HEK293 (cell line): ENCODE measurements around the gene CCDC141.

Experiments used
- CTCF ChIA-PET: fragments of 350-600 bp; formaldehyde crosslinking; extraction: SDS; loops from one replicate; lab custom pipeline; 2021; ENCODE audit warnings: antibody characterized with exemption; lab: Yijun Ruan, JAX
- POLR2A ChIA-PET: fragments of 300-600 bp; formaldehyde crosslinking; extraction: SDS; loops from one replicate; lab custom pipeline; 2020; ENCODE audit warnings: antibody characterized with exemption, inconsistent platforms; lab: Yijun Ruan, JAX
- H3K27ac ChIP-seq: fragments of 200-500 bp; sonication (Bioruptor generic); 2 replicates; pipeline ENCODE4 v1.5.1; 2014; ENCODE audit warnings: low read depth, low read length, control low read depth, inconsistent platforms; ENCODE audit errors: extremely low read depth
- H3K36me3 ChIP-seq, 2 experiments: fragments of 200-500 bp in 1 of 2; sonication (Bioruptor generic) in 1 of 2; 1 replicate in 1 of 2; 2 replicates in 1 of 2; pipeline ENCODE4 v1.5.1; 2014 to 2017; ENCODE audit warnings: inconsistent platforms in 2 of 2, low read length in 2 of 2; ENCODE audit not compliant: control insufficient read depth in 2 of 2, insufficient read depth in 1 of 2
- H3K4me1 ChIP-seq: fragments of 200-500 bp; sonication (Bioruptor generic); 2 replicates; pipeline ENCODE4 v1.5.1; 2014; ENCODE audit warnings: mild to moderate bottlenecking, low read length, inconsistent platforms; ENCODE audit not compliant: control insufficient read depth, insufficient read depth
- H3K4me3 ChIP-seq: 2 replicates; pipeline ENCODE4 v1.5.1; 2011; ENCODE audit warnings: low read depth, mild to moderate bottlenecking, control low read depth, low read length, moderate library complexity
- H3K9me3 ChIP-seq: fragments of 200-500 bp; sonication (Bioruptor generic); 2 replicates; pipeline ENCODE4 v1.5.1; 2014; ENCODE audit warnings: low read depth, low read length, inconsistent platforms; ENCODE audit not compliant: control insufficient read depth, insufficient read depth
- SCRT1 ChIP-seq: fragments of 450-650 bp; formaldehyde crosslinking; IDR thresholded peaks from 2 replicates; pipeline ENCODE4 v1.5.1; 2016; ENCODE audit warnings: missing biosample characterization, missing genetic modification characterization, borderline replicate concordance
- ZNF148 ChIP-seq: fragments of 450-650 bp; formaldehyde crosslinking; IDR thresholded peaks from 2 replicates; pipeline ENCODE4 v1.5.0; 2017; ENCODE audit warnings: missing biosample characterization, missing genetic modification characterization, borderline replicate concordance
- ZNF530 ChIP-seq: fragments of 450-650 bp; formaldehyde crosslinking; IDR thresholded peaks from 2 replicates; pipeline ENCODE4 v1.5.1; 2016; ENCODE audit warnings: low read depth, missing biosample characterization, missing genetic modification characterization
- ZNF654 ChIP-seq: fragments of 450-650 bp; formaldehyde crosslinking; IDR thresholded peaks from 2 replicates; pipeline ENCODE4 v1.5.1; 2016; ENCODE audit warnings: low read depth, missing biosample characterization, missing genetic modification characterization
- ZNF664 ChIP-seq: fragments of 450-650 bp; formaldehyde crosslinking; IDR thresholded peaks from 2 replicates; pipeline ENCODE4 v1.5.1; 2016; ENCODE audit warnings: missing biosample characterization, missing genetic modification characterization
- TF ChIP-seq, protein P1 (sequence below): fragments of 450-650 bp; formaldehyde crosslinking; IDR thresholded peaks from 2 replicates; pipeline ENCODE4 v1.5.1; 2017; ENCODE audit warnings: missing biosample characterization, mild to moderate bottlenecking, missing genetic modification characterization, moderate library complexity
- TF ChIP-seq, protein P2 (sequence below): fragments of 450-650 bp; formaldehyde crosslinking; IDR thresholded peaks from 2 replicates; pipeline ENCODE4 v1.5.1; 2016; ENCODE audit warnings: missing biosample characterization, missing genetic modification characterization
- TF ChIP-seq, protein P3 (sequence below): fragments of 450-650 bp; formaldehyde crosslinking; IDR thresholded peaks from 2 replicates; pipeline ENCODE4 v1.5.1; 2016; ENCODE audit warnings: missing biosample characterization, missing genetic modification characterization

Gene CCDC141

GRCh38 chr2:178782236-178782635, 267.7 kb downstream of the CCDC141 start:
- Histone ChIP-seq H3K4me1 (no peaks in the 10 kb centered on the region), H3K36me3 (no peaks in the 10 kb centered on the region), H3K27ac (no peak overlapping the region), H3K4me3 (no peak overlapping the region), H3K9me3 (no peaks in the 10 kb centered on the region)
- POLR2A ChIA-PET = no interaction called here
- TF ChIP-seq ZNF664 (no peak), ZNF654 (tag by site-specific recombination) (no peak), ZNF148 (tag by site-specific recombination) (no peak), SCRT1 (tag by site-specific recombination) (no peak), ZNF530 (tag by site-specific recombination) (no peak)
- TF ChIP-seq, protein P1, sequence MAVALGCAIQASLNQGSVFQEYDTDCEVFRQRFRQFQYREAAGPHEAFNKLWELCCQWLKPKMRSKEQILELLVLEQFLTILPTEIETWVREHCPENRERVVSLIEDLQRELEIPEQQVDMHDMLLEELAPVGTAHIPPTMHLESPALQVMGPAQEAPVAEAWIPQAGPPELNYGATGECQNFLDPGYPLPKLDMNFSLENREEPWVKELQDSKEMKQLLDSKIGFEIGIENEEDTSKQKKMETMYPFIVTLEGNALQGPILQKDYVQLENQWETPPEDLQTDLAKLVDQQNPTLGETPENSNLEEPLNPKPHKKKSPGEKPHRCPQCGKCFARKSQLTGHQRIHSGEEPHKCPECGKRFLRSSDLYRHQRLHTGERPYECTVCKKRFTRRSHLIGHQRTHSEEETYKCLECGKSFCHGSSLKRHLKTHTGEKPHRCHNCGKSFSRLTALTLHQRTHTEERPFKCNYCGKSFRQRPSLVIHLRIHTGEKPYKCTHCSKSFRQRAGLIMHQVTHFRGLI (tag by site-specific recombination) = no peak
- TF ChIP-seq, protein P2, sequence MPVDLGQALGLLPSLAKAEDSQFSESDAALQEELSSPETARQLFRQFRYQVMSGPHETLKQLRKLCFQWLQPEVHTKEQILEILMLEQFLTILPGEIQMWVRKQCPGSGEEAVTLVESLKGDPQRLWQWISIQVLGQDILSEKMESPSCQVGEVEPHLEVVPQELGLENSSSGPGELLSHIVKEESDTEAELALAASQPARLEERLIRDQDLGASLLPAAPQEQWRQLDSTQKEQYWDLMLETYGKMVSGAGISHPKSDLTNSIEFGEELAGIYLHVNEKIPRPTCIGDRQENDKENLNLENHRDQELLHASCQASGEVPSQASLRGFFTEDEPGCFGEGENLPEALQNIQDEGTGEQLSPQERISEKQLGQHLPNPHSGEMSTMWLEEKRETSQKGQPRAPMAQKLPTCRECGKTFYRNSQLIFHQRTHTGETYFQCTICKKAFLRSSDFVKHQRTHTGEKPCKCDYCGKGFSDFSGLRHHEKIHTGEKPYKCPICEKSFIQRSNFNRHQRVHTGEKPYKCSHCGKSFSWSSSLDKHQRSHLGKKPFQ = no peak
- TF ChIP-seq, protein P3, sequence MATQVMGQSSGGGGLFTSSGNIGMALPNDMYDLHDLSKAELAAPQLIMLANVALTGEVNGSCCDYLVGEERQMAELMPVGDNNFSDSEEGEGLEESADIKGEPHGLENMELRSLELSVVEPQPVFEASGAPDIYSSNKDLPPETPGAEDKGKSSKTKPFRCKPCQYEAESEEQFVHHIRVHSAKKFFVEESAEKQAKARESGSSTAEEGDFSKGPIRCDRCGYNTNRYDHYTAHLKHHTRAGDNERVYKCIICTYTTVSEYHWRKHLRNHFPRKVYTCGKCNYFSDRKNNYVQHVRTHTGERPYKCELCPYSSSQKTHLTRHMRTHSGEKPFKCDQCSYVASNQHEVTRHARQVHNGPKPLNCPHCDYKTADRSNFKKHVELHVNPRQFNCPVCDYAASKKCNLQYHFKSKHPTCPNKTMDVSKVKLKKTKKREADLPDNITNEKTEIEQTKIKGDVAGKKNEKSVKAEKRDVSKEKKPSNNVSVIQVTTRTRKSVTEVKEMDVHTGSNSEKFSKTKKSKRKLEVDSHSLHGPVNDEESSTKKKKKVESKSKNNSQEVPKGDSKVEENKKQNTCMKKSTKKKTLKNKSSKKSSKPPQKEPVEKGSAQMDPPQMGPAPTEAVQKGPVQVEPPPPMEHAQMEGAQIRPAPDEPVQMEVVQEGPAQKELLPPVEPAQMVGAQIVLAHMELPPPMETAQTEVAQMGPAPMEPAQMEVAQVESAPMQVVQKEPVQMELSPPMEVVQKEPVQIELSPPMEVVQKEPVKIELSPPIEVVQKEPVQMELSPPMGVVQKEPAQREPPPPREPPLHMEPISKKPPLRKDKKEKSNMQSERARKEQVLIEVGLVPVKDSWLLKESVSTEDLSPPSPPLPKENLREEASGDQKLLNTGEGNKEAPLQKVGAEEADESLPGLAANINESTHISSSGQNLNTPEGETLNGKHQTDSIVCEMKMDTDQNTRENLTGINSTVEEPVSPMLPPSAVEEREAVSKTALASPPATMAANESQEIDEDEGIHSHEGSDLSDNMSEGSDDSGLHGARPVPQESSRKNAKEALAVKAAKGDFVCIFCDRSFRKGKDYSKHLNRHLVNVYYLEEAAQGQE (tag by site-specific recombination) = no peak
- CTCF ChIA-PET = interaction anchor here (0.6 to 2.2 kb wide), 2 partner anchors 14 to 628 kb away, joined by 3 to 7 read pairs; no protein-coding TSS in a partner anchor
